WTC11 (cell line): ENCODE data around the gene NTMT2.

Experiments
- NR2C2 ChIP-seq: sonication (generic); formaldehyde crosslinking; IDR thresholded peaks from 2 replicates; pipeline ENCODE4 v1.8.0; 2022; ENCODE audit warnings: mild to moderate bottlenecking, missing genetic modification reagents
- NR3C1 ChIP-seq: sonication (generic); formaldehyde crosslinking; conservative IDR thresholded peaks from 2 replicates; pipeline ENCODE4 v1.8.1; 2023; ENCODE audit warnings: low read depth, mild to moderate bottlenecking, missing genetic modification reagents
- TF ChIP-seq, protein P1 (sequence below): fragments of 250-450 bp; sonication (Bioruptor Pico); IDR thresholded peaks from 2 replicates; pipeline ENCODE4 v1.9.0; 2021; ENCODE audit warnings: mild to moderate bottlenecking, borderline replicate concordance
- TF ChIP-seq, protein P2 (sequence below): fragments of 200-600 bp; IDR thresholded peaks from 2 replicates; pipeline ENCODE4 v1.8.0; 2022; ENCODE audit warnings: antibody characterized with exemption
- TF ChIP-seq, protein P3 (sequence below): sonication (generic); formaldehyde crosslinking; conservative IDR thresholded peaks from 2 replicates; pipeline ENCODE4 v1.8.1; 2022; ENCODE audit warnings: mild to moderate bottlenecking, missing genetic modification reagents
- TF ChIP-seq, protein P4 (sequence below): sonication (generic); formaldehyde crosslinking; IDR thresholded peaks from 2 replicates; pipeline ENCODE4 v1.8.1; 2022; ENCODE audit warnings: low read depth, missing genetic modification reagents, borderline replicate concordance

DNA sequence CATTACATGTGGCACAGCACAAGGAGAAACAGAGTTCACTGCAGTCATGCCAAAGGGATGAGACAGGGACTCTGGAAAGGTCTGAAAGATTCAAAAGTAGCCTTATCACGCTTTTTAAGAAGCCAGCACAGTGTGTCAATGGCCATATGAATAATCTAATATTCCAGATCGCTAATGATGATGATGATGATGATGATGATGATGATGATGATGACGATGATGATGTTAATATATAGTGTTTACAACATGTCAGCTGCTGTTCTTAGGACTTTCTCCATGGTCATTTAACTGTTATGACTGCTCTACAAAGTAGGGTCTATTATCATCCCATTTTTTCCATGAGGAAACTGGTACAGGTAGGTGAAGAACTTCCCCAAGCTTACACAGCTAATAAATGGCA lies 64.4 kb downstream of the NTMT2 start:
- TF ChIP-seq NR2C2 (CRISPR knock-in tag) (no peak), NR3C1 (CRISPR knock-in tag) (no peak)
- TF ChIP-seq, protein P1, sequence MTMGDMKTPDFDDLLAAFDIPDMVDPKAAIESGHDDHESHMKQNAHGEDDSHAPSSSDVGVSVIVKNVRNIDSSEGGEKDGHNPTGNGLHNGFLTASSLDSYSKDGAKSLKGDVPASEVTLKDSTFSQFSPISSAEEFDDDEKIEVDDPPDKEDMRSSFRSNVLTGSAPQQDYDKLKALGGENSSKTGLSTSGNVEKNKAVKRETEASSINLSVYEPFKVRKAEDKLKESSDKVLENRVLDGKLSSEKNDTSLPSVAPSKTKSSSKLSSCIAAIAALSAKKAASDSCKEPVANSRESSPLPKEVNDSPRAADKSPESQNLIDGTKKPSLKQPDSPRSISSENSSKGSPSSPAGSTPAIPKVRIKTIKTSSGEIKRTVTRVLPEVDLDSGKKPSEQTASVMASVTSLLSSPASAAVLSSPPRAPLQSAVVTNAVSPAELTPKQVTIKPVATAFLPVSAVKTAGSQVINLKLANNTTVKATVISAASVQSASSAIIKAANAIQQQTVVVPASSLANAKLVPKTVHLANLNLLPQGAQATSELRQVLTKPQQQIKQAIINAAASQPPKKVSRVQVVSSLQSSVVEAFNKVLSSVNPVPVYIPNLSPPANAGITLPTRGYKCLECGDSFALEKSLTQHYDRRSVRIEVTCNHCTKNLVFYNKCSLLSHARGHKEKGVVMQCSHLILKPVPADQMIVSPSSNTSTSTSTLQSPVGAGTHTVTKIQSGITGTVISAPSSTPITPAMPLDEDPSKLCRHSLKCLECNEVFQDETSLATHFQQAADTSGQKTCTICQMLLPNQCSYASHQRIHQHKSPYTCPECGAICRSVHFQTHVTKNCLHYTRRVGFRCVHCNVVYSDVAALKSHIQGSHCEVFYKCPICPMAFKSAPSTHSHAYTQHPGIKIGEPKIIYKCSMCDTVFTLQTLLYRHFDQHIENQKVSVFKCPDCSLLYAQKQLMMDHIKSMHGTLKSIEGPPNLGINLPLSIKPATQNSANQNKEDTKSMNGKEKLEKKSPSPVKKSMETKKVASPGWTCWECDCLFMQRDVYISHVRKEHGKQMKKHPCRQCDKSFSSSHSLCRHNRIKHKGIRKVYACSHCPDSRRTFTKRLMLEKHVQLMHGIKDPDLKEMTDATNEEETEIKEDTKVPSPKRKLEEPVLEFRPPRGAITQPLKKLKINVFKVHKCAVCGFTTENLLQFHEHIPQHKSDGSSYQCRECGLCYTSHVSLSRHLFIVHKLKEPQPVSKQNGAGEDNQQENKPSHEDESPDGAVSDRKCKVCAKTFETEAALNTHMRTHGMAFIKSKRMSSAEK = no peak
- TF ChIP-seq, protein P2, sequence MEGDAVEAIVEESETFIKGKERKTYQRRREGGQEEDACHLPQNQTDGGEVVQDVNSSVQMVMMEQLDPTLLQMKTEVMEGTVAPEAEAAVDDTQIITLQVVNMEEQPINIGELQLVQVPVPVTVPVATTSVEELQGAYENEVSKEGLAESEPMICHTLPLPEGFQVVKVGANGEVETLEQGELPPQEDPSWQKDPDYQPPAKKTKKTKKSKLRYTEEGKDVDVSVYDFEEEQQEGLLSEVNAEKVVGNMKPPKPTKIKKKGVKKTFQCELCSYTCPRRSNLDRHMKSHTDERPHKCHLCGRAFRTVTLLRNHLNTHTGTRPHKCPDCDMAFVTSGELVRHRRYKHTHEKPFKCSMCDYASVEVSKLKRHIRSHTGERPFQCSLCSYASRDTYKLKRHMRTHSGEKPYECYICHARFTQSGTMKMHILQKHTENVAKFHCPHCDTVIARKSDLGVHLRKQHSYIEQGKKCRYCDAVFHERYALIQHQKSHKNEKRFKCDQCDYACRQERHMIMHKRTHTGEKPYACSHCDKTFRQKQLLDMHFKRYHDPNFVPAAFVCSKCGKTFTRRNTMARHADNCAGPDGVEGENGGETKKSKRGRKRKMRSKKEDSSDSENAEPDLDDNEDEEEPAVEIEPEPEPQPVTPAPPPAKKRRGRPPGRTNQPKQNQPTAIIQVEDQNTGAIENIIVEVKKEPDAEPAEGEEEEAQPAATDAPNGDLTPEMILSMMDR = no peak
- TF ChIP-seq, protein P3, sequence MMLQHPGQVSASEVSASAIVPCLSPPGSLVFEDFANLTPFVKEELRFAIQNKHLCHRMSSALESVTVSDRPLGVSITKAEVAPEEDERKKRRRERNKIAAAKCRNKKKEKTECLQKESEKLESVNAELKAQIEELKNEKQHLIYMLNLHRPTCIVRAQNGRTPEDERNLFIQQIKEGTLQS (CRISPR knock-in tag) = no peak
- TF ChIP-seq, protein P4, sequence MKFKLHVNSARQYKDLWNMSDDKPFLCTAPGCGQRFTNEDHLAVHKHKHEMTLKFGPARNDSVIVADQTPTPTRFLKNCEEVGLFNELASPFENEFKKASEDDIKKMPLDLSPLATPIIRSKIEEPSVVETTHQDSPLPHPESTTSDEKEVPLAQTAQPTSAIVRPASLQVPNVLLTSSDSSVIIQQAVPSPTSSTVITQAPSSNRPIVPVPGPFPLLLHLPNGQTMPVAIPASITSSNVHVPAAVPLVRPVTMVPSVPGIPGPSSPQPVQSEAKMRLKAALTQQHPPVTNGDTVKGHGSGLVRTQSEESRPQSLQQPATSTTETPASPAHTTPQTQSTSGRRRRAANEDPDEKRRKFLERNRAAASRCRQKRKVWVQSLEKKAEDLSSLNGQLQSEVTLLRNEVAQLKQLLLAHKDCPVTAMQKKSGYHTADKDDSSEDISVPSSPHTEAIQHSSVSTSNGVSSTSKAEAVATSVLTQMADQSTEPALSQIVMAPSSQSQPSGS (CRISPR knock-in tag) = no peak
